Mononuclear cell (primary cell): ENCODE data around the gene PRSS33. TPM values are rescaled to one million over a fixed set of nuclear protein-coding genes. Genes with fewer than 3 reads are reported as not detected.

Experiments used
- H3K27me3 ChIP-seq: 2 replicates; pipeline ENCODE4 v1.6.0; 2011; ENCODE audit warnings: low read length, control low read depth; ENCODE audit not compliant: insufficient read depth
- H3K4me1 ChIP-seq: 2 replicates; pipeline ENCODE4 v1.5.1; 2011; ENCODE audit warnings: mild to moderate bottlenecking, low read length, control low read depth; ENCODE audit not compliant: insufficient read depth
- H3K4me3 ChIP-seq: 2 replicates; pipeline ENCODE4 v1.5.1; 2011; ENCODE audit warnings: mild to moderate bottlenecking, low read length, moderate library complexity
- H3K9me3 ChIP-seq: 2 replicates; pipeline ENCODE4 v1.5.1; 2011; ENCODE audit warnings: low read depth, mild to moderate bottlenecking, control low read depth, low read length
- total RNA-seq: library from RNA; depleted of rRNA; stranded (reverse); fragments of >200 nt; gene quantifications from one replicate; pipeline ENCODE4 v1.2.3, GENCODE V29; 2012

The PRSS33 gene
- total RNA-seq, 1 donor, result not detected

DNA sequence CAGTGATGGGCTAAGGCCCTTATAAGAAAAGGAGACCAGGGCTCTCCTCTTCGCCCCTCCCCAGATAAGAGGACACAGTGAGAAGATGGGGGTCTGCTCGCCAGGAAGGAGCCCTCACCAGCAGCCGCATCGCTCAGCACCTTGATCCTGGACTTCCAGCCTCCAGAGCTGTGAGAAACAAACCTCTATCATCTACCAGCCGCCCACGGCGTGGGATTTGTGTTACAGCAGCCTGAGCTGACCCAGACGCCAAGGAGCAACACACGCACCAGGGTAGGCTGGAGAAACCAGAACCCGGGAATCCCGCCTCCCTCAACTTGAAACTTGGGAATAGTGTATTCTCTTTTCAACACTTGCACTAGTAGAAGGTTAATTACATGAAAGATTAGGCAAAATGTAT is 38.5 kb upstream of the PRSS33 start:
- peaks cover 11% of the 10 kb centered on the region for H3K4me1 ChIP-seq
- H3K4me3 ChIP-seq, result no peak overlapping the region
- no peaks in the 10 kb centered on the region for H3K9me3 ChIP-seq
- no peaks in the 10 kb centered on the region for H3K27me3 ChIP-seq

DNA sequence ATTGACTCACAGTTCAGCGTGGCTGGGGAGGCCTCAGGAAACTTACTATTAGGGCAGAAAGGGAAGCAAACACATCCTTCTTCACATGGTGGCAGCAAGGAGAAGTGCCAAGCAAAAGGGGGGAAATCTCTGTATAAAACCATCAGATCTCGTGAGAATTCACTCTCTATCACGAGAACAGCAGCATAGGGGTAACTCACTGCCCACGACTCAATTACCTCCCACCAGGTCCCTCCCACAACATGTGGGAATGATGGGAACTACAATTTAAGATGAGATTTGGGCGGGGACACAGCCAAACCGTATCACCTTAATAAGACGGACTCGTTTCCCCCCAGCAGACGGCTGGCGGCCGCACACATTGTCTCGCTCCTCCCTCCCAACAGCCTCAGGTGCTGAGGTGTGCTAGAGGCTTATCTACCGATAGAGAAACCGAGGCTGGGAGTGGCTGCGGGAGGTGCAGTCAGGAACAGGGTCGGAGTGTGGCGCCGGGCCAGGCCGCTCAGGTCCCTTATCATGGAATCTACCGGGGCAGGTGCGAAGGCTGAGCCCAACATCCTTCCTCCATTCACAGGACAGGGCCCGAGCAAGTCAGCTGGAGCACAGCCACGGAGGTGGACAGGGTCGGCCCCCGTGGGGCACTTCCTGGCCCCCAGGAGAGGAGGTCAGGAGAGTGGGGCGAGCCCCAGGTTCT is 37.8 kb upstream of the PRSS33 start:
- Histone ChIP-seq H3K27me3 (no peaks in the 10 kb centered on the region), H3K4me1 (peaks cover 8% of the 10 kb centered on the region), H3K9me3 (no peaks in the 10 kb centered on the region), H3K4me3 (no peak overlapping the region)

GRCh38 chr16:2824626-2825025 is 37.3 kb upstream of the PRSS33 start:
- H3K9me3 ChIP-seq, result no peaks in the 10 kb centered on the region

DNA sequence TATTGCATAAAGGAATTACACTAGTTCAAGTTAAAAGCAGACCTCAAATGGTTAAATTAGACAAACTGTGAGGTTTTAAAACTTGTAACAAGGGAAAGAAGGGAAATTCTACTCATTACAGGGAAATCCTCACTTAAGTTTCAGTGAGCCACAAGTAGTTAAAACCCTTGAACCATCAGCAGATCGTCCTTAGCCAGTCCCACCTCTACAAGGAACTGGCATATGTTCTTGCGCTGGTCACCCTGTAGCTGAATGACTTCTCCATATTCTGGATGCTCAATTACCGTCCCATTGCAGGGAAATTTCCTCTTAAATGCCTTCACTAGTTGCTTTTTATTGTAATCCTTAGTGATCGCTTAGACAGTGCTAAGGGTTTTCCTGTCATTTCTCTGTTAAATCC is 35.1 kb upstream of the PRSS33 start:
- H3K4me1 ChIP-seq, result no peaks in the 10 kb centered on the region
- H3K27me3 ChIP-seq, result no peaks in the 10 kb centered on the region
- H3K9me3 ChIP-seq, result no peaks in the 10 kb centered on the region
- no peak overlapping the region for H3K4me3 ChIP-seq

More at GRCh38 chr16:2824626-2825025, 37.3 kb upstream of the PRSS33 start:
- Histone ChIP-seq H3K27me3 (no peaks in the 10 kb centered on the region), H3K4me3 (no peak overlapping the region), H3K4me1 (peaks cover 2% of the 10 kb centered on the region)

DNA sequence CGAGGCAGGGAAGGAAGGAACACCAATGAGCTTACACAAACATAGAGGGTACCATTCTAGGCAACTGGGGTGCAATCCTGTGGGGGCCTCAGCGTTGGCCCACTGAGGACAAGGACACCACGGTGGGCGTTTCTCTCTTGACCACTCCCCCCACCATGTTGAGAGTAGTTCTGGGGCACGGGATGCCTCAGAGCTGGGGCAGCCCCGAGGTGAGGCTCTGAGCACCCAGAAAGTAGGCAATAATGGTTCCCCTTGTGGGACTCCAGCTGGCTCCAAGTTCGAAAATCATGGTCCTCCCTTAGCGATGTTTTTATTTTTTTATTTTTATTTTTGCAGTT is 34.8 kb upstream of the PRSS33 start:
- Histone ChIP-seq H3K4me3 (no peak overlapping the region), H3K9me3 (no peaks in the 10 kb centered on the region), H3K4me1 (no peaks in the 10 kb centered on the region), H3K27me3 (no peaks in the 10 kb centered on the region)

DNA sequence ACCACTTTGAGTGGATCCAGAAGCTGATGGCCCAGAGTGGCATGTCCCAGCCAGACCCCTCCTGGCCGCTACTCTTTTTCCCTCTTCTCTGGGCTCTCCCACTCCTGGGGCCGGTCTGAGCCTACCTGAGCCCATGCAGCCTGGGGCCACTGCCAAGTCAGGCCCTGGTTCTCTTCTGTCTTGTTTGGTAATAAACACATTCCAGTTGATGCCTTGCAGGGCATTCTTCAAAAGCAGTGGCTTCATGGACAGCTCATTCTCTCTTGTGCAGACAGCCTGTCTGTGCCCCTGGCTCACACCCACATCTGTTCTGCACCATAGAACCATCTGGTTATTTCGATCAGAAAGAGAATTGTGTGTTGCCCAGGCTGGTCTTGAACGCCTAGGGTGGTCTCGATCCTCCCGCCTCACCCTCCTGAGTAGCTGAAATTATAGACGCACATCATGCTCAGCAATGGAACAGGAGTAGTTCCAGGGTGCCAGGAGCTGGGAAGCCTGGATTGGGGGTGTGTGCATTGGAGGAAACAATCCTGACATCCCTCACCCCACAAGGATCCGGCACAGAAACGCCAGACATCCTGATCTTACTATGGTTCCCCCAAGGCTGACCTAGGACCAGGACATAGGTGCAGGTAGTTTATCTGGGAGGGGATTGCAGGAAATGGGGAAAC is 34.3 kb upstream of the PRSS33 start:
- Histone ChIP-seq H3K4me1 (no peaks in the 10 kb centered on the region), H3K4me3 (no peak overlapping the region), H3K27me3 (no peaks in the 10 kb centered on the region), H3K9me3 (no peaks in the 10 kb centered on the region)

DNA sequence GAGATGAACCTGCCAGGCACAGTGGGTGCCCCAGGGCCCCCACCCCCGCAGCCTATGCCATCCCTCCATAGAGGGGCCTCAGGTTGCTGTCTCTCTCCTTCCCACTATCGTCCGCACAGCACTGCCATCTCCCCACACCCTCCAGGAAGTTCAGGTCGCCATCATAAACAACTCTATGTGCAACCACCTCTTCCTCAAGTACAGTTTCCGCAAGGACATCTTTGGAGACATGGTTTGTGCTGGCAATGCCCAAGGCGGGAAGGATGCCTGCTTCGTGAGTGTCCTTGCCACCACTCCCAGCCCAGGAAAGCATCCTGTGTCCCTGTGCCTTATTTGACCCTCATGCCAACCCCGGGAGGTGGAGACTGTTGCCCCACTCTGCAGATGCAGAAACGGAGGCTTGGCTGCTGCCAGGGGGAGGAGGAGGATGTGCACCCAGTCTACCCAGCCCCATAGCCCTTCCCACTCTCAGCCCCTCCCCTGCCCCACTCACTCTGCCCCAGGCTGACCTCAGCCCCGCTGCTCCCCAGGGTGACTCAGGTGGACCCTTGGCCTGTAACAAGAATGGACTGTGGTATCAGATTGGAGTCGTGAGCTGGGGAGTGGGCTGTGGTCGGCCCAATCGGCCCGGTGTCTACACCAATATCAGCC is 33.6 kb upstream of the PRSS33 start:
- no peak overlapping the region for H3K4me3 ChIP-seq
- H3K4me1 ChIP-seq, result no peaks in the 10 kb centered on the region
- no peaks in the 10 kb centered on the region for H3K27me3 ChIP-seq
- H3K9me3 ChIP-seq, result no peaks in the 10 kb centered on the region

DNA sequence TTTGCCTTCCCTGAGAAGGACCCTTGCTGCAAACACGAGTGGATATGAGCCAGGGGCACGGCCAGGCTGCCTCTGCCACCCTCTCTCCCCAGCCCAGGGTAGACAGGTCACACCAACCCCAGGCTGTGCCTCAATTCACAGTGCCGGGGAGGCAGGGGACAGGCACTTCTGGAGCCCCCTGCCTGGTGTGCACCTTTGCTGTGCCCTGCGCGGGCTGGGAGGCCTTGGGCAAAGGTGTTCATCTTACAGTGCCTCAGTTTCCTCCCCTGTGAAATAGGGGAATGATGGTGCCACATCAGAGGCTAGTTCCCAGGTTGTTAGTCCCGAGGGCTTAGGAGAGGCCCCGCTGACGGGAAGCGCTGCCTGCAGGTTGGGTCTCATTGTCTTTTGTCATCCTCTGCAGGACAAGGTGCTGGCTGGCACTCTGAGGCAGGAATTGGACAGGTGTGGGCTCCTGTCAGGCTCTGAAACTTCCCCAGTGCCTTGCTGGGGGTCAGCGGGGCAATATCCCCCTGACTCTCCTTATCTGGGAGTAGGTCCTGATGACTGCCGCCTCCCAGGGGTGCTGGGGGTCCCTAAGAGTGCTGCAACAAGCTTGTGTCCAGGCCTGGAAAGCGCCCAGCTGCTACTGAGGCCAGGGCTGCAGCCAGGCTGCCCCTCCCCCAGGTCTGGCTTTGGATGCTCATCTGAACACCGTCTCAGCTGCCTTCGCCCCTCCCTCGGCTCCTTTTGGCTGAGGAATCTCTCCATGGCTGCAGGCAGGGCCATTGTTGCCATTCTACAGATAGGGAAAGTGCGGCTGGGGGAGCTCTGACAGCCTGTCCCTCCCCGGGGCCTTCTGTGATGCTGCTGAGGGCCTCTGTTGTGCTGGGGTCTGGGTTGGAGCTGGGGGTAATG is 32.8 kb upstream of the PRSS33 start:
- H3K4me1 ChIP-seq, result no peaks in the 10 kb centered on the region
- no peak overlapping the region for H3K4me3 ChIP-seq
- H3K27me3 ChIP-seq, result no peaks in the 10 kb centered on the region
- H3K9me3 ChIP-seq, result no peaks in the 10 kb centered on the region

GRCh38 chr16:2819179-2819938 is 32.0 kb upstream of the PRSS33 start:
- Histone ChIP-seq H3K4me1 (no peaks in the 10 kb centered on the region), H3K27me3 (no peaks in the 10 kb centered on the region)

GRCh38 chr16:2818272-2818876 is 31.0 kb upstream of the PRSS33 start:
- H3K9me3 ChIP-seq, result no peaks in the 10 kb centered on the region
- H3K27me3 ChIP-seq, result no peaks in the 10 kb centered on the region
- H3K4me1 ChIP-seq, result no peaks in the 10 kb centered on the region
- no peak overlapping the region for H3K4me3 ChIP-seq

More at GRCh38 chr16:2819179-2819938, 32.0 kb upstream of the PRSS33 start:
- no peaks in the 10 kb centered on the region for H3K9me3 ChIP-seq
- H3K4me3 ChIP-seq, result no peak overlapping the region

DNA sequence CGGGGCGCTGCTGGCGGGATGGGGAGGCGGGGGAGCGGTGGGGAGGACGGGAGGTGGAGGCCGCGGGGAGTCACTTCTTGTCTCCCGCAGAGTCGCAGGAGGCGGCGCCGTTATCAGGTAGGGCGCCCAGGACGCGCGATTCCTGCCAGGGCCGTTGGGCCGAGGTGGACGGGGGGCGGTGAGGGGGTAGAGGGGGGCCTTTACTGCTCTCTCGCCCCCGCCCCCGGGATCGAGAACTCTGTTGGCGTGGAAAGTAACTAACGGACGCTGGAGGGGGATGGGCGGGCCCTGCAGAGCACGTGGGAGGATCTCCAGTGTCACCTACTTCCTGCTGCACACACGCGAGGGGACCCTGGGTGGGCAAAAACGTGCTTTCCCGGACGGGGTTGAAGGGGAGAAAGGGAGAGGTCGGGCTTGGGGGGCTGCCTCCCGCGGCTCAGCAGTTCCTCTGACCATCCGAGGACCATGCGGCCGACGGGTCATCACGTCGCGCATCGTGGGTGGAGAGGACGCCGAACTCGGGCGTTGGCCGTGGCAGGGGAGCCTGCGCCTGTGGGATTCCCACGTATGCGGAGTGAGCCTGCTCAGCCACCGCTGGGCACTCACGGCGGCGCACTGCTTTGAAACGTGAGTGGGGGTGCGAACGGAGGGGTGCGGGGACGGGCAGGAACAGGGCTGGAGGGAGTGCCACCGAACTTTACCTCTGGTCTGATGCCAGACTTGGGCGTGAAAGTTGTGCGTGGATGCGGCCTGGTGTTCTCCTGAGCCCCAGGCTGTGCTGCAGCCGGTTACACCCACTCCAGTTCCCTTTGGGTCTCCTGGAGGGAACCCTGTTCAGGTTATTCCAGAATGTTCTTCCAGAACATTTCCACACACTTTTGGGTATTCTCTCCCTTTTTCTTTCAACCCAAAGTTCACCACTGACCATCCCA is 30.2 kb upstream of the PRSS33 start:
- no peaks in the 10 kb centered on the region for H3K9me3 ChIP-seq
- no peaks in the 10 kb centered on the region for H3K4me1 ChIP-seq
- H3K4me3 ChIP-seq, result no peak overlapping the region
- H3K27me3 ChIP-seq, result no peaks in the 10 kb centered on the region

- no peaks in the 10 kb centered on the region for H3K4me1 ChIP-seq
- H3K9me3 ChIP-seq, result no peaks in the 10 kb centered on the region
- no peak within 1 kb of the TSS for H3K4me3 ChIP-seq
- H3K27me3 ChIP-seq, result no peaks in the 10 kb centered on the region
Observed at GRCh38 chr16:2816751-2817339, 29.5 kb upstream of the PRSS33 start, which contains the start of gene PRSS21. PRSS21 (plus strand) TSS chr16:2817237; CDS start chr16:2817269, 32 bp downstream.

- Histone ChIP-seq H3K9me3 (no peaks in the 10 kb centered on the region), H3K27me3 (no peaks in the 10 kb centered on the region), H3K4me1 (no peaks in the 10 kb centered on the region), H3K4me3 (no peak overlapping the region)
Observed at GRCh38 chr16:2815299-2815771, 28.0 kb upstream of the PRSS33 start.
